Loucy (cell line): Measurements from ENCODE around the gene RALGAPB.

Source experiments
- H2AFZ ChIP-seq: fragments of 200-600 bp; sonication (generic); 2 replicates; pipeline ENCODE4 v1.6.0; 2016; ENCODE audit warnings: antibody characterized with exemption, mild to moderate bottlenecking, low read length, moderate library complexity
- H3F3A ChIP-seq: fragments of 200-600 bp; 2 replicates; pipeline ENCODE4 v1.6.0; 2016; ENCODE audit warnings: antibody characterized with exemption, low read depth, mild to moderate bottlenecking
- H3K27me3 ChIP-seq: fragments of 200-600 bp; sonication (generic); 2 replicates; pipeline ENCODE4 v1.6.1; 2014; ENCODE audit warnings: low read length, mild to moderate bottlenecking; ENCODE audit not compliant: insufficient read depth, poor library complexity, severe bottlenecking
- H3K36me3 ChIP-seq: fragments of 200-600 bp; sonication (generic); 2 replicates; pipeline ENCODE4 v1.6.1; 2016; ENCODE audit warnings: low read length; ENCODE audit not compliant: insufficient read depth
- H3K4me1 ChIP-seq: fragments of 200-600 bp; sonication (generic); 2 replicates; pipeline ENCODE4 v1.5.1; 2014; ENCODE audit warnings: low read length, mild to moderate bottlenecking; ENCODE audit not compliant: insufficient read depth, poor library complexity, severe bottlenecking
- H3K4me2 ChIP-seq: fragments of 200-600 bp; sonication (generic); 2 replicates; pipeline ENCODE4 v1.6.0; 2014; ENCODE audit warnings: antibody characterized with exemption, low read length, low read depth, mild to moderate bottlenecking; ENCODE audit not compliant: poor library complexity, severe bottlenecking
- H3K4me3 ChIP-seq: fragments of 200-600 bp; sonication (generic); 2 replicates; pipeline ENCODE4 v1.5.1; 2014; ENCODE audit warnings: low read length, mild to moderate bottlenecking, mixed read lengths; ENCODE audit not compliant: poor library complexity, severe bottlenecking
- H3K79me2 ChIP-seq: fragments of 200-600 bp; sonication (generic); 2 replicates; pipeline ENCODE4 v1.6.1; 2014; ENCODE audit warnings: low read length; ENCODE audit not compliant: insufficient read depth
- H3K9ac ChIP-seq: fragments of 200-600 bp; sonication (generic); 2 replicates; pipeline ENCODE4 v1.6.0; 2014; ENCODE audit warnings: mild to moderate bottlenecking, low read depth, low read length, moderate library complexity; ENCODE audit not compliant: poor library complexity, severe bottlenecking
- H3K9me2 ChIP-seq: fragments of 200-600 bp; sonication (generic); replicated peaks from 2 replicates; pipeline ENCODE4 v1.6.1; 2016; ENCODE audit warnings: low read depth, low read length, mixed read lengths
- H3K9me3 ChIP-seq: fragments of 200-600 bp; sonication (generic); 2 replicates; pipeline ENCODE4 v1.6.1; 2014; ENCODE audit warnings: mild to moderate bottlenecking, antibody characterized with exemption, low read length, low read depth; ENCODE audit not compliant: insufficient read depth
- H4K20me1 ChIP-seq: fragments of 200-600 bp; sonication (generic); 2 replicates; pipeline ENCODE4 v1.6.0; 2014; ENCODE audit warnings: antibody characterized with exemption, low read length, mild to moderate bottlenecking; ENCODE audit not compliant: insufficient read depth, poor library complexity, severe bottlenecking
- EZH2phosphoT487 ChIP-seq: fragments of 200-600 bp; IDR thresholded peaks from 2 replicates; pipeline ENCODE4 v1.6.1; 2018; ENCODE audit warnings: antibody characterized with exemption, mild to moderate bottlenecking, moderate library complexity, borderline replicate concordance
- TF ChIP-seq, protein P1 (sequence below): fragments of 200-600 bp; sonication (generic); conservative IDR thresholded peaks from 2 replicates; pipeline ENCODE4 v1.5.1; 2014; ENCODE audit warnings: mild to moderate bottlenecking, antibody characterized with exemption, low read length

The RALGAPB gene

DNA sequence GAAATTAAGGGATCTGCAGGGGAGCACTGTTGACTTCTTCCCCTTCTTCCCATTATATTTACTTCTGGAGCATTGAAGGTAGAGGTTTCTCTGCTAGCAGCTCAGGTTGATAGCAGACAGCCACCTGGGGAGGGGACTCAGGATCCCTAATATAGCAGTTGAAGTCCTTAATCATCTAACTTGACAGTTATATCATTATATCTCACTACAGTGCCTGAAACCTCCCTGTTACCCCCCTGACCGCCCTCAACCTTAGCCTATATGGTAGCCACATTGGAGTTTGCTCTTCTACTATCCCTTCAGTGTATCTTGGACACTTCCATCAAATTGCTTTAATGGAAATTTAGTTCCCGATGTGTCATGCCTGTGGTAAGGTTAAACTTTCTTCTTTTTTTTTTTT, 7.0 kb downstream of the RALGAPB start:
- TF ChIP-seq EZH2phosphoT487 = no peak
- TF ChIP-seq, protein P1, sequence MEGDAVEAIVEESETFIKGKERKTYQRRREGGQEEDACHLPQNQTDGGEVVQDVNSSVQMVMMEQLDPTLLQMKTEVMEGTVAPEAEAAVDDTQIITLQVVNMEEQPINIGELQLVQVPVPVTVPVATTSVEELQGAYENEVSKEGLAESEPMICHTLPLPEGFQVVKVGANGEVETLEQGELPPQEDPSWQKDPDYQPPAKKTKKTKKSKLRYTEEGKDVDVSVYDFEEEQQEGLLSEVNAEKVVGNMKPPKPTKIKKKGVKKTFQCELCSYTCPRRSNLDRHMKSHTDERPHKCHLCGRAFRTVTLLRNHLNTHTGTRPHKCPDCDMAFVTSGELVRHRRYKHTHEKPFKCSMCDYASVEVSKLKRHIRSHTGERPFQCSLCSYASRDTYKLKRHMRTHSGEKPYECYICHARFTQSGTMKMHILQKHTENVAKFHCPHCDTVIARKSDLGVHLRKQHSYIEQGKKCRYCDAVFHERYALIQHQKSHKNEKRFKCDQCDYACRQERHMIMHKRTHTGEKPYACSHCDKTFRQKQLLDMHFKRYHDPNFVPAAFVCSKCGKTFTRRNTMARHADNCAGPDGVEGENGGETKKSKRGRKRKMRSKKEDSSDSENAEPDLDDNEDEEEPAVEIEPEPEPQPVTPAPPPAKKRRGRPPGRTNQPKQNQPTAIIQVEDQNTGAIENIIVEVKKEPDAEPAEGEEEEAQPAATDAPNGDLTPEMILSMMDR = no peak
- Histone ChIP-seq H3K27me3 (no peaks in the 10 kb centered on the region), H3F3A (no peaks in the 10 kb centered on the region), H4K20me1 (peaks cover 39% of the 10 kb centered on the region), H3K36me3 (no peaks in the 10 kb centered on the region), H3K9me3 (no peaks in the 10 kb centered on the region), H2AFZ (no peak overlapping the region), H3K79me2 (peaks cover 75% of the 10 kb centered on the region), H3K9ac (no peak overlapping the region), H3K4me2 (peak overlapping the region; percentile 13), H3K4me3 (no peak overlapping the region), H3K9me2 (no peaks in the 10 kb centered on the region), H3K4me1 (peaks cover 26% of the 10 kb centered on the region)

DNA sequence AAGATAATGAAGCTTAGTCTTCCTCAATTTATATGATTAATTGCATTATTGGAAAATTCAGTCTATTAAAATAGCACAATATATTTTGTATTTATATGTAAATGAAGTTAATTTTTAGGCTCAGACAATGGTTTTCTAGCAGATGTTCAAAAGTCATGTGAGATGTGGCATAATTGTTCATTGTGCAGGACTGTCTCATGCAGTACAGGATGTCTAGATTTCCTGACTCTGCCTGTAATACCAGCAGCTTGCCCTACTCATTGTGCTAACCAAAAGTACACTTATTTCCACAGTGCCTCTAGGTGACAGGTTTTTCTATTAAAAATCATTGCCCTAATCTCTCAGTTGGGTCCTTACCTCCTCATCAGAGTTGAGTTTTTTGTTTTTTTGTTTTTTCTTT, 12.4 kb downstream of the RALGAPB start:
- Histone ChIP-seq H3K9ac (no peak overlapping the region), H3K27me3 (no peaks in the 10 kb centered on the region), H3K79me2 (peaks cover 47% of the 10 kb centered on the region), H2AFZ (no peak overlapping the region), H3K36me3 (peaks cover 17% of the 10 kb centered on the region; the same call in 1 of the 2 replicates), H3K4me3 (no peak overlapping the region), H3K9me3 (no peaks in the 10 kb centered on the region), H3F3A (no peaks in the 10 kb centered on the region), H3K4me2 (no peak overlapping the region), H4K20me1 (peaks cover 8% of the 10 kb centered on the region), H3K4me1 (no peaks in the 10 kb centered on the region), H3K9me2 (no peaks in the 10 kb centered on the region)
- TF ChIP-seq, protein P1 = no peak
- TF ChIP-seq EZH2phosphoT487 = no peak

DNA sequence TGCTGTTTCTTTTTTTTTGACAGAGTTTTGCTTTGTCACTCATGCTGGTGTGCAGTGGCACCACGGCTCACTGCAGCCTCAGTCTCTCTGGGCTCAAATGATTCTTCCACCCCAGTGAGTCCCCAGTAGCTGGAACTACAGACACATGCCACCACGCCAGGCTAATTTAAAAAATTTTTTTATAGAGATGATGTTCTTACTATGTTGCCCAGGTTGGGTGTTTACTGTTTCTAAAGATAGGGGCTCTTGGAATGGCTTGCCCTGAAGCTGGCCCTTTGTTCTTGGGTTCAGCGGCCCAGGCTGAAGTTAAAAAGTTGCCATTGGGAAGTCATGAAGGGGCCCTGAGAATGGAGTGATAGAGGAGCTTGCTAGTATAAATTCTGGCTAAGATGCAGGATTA, 16.5 kb downstream of the RALGAPB start:
- no peaks in the 10 kb centered on the region for H3K9me2 ChIP-seq
- H3K27me3 ChIP-seq = no peaks in the 10 kb centered on the region
- no peak overlapping the region for H3K9ac ChIP-seq
- peaks cover 26% of the 10 kb centered on the region for H3K79me2 ChIP-seq
- no peaks in the 10 kb centered on the region for H3F3A ChIP-seq
- H3K4me2 ChIP-seq = no peak overlapping the region
- TF ChIP-seq, protein P1 = no peak
- no peak for TF ChIP-seq EZH2phosphoT487
- H3K4me3 ChIP-seq = no peak overlapping the region
- peaks cover 7% of the 10 kb centered on the region for H4K20me1 ChIP-seq
- H3K36me3 ChIP-seq = peaks cover 44% of the 10 kb centered on the region; the same call in 1 of the 2 replicates
- H2AFZ ChIP-seq = no peak overlapping the region
- no peaks in the 10 kb centered on the region for H3K4me1 ChIP-seq
- no peaks in the 10 kb centered on the region for H3K9me3 ChIP-seq
